Measurements from ENCODE around the gene ZNF878.

ZNF878 gene

GRCh38 chr19:12035220-12036172 lies 17.3 kb downstream of the ZNF878 start, which contains the start of gene ZNF433:
Gene ZNF433, minus strand, starts transcription at chr19:12035679. Its CDS starts 140 bp downstream, at chr19:12035539.
- Histone ChIP-seq H3K36me3 (ENCODE audit: control insufficient read depth in 2 of 2, insufficient read depth in 2 of 2, low read length in 2 of 2) (no peaks in the 10 kb centered on the region), H3K4me1 (ENCODE audit: control insufficient read depth in 2 of 2, insufficient read depth in 2 of 2, low read length in 2 of 2) (peaks cover 5 to 8% of the 10 kb centered on the region in 2 donors)

GRCh38 chr19:12034620-12035019 lies 18.1 kb downstream of the ZNF878 start:
- Histone ChIP-seq H3K36me3 (ENCODE audit: control insufficient read depth in 2 of 2, insufficient read depth in 2 of 2, low read length in 2 of 2) (no peaks in the 10 kb centered on the region), H3K9ac (ENCODE audit: low read depth in 1 of 2, low read length in 2 of 2) (peak overlapping the region in 1 of 2 donors; percentile 94), H3K27ac (ENCODE audit: low read depth in 2 of 2, low read length in 2 of 2) (no peak overlapping the region), H3K9me3 (ENCODE audit: control insufficient read depth in 2 of 2, low read length in 2 of 2) (peaks cover 0 to under 1% of the 10 kb centered on the region in 2 donors), H3K27me3 (ENCODE audit: control insufficient read depth in 2 of 2, insufficient read depth in 2 of 2, low read length in 2 of 2) (no peaks in the 10 kb centered on the region), H3K4me1 (ENCODE audit: control insufficient read depth in 2 of 2, insufficient read depth in 2 of 2, low read length in 2 of 2) (peaks cover 5 to 8% of the 10 kb centered on the region in 2 donors), H3K4me3 (ENCODE audit: low read length in 2 of 2) (peak overlapping the region; percentile 81 to 96)

More at GRCh38 chr19:12035220-12036172, 17.3 kb downstream of the ZNF878 start, which contains the start of gene ZNF433:
- Histone ChIP-seq H3K27ac (ENCODE audit: low read depth in 2 of 2, low read length in 2 of 2) (peak within 1 kb of the TSS; percentile 67 to 80), H3K4me3 (ENCODE audit: low read length in 2 of 2) (peak within 1 kb of the TSS; percentile 81 to 96), H3K27me3 (ENCODE audit: control insufficient read depth in 2 of 2, insufficient read depth in 2 of 2, low read length in 2 of 2) (no peaks in the 10 kb centered on the region), H3K9me3 (ENCODE audit: control insufficient read depth in 2 of 2, low read length in 2 of 2) (no peaks in the 10 kb centered on the region), H3K9ac (ENCODE audit: low read depth in 1 of 2, low read length in 2 of 2) (peak within 1 kb of the TSS; percentile 81 to 94)

GRCh38 chr19:12034198-12034597 lies 18.6 kb downstream of the ZNF878 start:
- Histone ChIP-seq H3K4me3 (ENCODE audit: low read length in 2 of 2) (peak overlapping the region; percentile 81 to 96), H3K9ac (ENCODE audit: low read depth in 1 of 2, low read length in 2 of 2) (no peak overlapping the region), H3K27ac (ENCODE audit: low read depth in 2 of 2, low read length in 2 of 2) (no peak overlapping the region), H3K4me1 (ENCODE audit: control insufficient read depth in 2 of 2, insufficient read depth in 2 of 2, low read length in 2 of 2) (peaks cover 5 to 8% of the 10 kb centered on the region in 2 donors), H3K36me3 (ENCODE audit: control insufficient read depth in 2 of 2, insufficient read depth in 2 of 2, low read length in 2 of 2) (no peaks in the 10 kb centered on the region), H3K9me3 (ENCODE audit: control insufficient read depth in 2 of 2, low read length in 2 of 2) (peaks cover 0 to 3% of the 10 kb centered on the region in 2 donors), H3K27me3 (ENCODE audit: control insufficient read depth in 2 of 2, insufficient read depth in 2 of 2, low read length in 2 of 2) (no peaks in the 10 kb centered on the region)

- no peak overlapping the region for H3K4me3 ChIP-seq (ENCODE audit: low read length in 2 of 2)
- H3K9me3 ChIP-seq (ENCODE audit: control insufficient read depth in 2 of 2, low read length in 2 of 2) = peaks cover 42 to 45% of the 10 kb centered on the region in 2 donors
Observed at GRCh38 chr19:12015753-12016116, 37.0 kb downstream of the ZNF878 start.

GRCh38 chr19:12015015-12015752 lies 37.6 kb downstream of the ZNF878 start:
- H3K27ac ChIP-seq (ENCODE audit: low read depth in 2 of 2, low read length in 2 of 2) = no peak overlapping the region
- H3K36me3 ChIP-seq (ENCODE audit: control insufficient read depth in 2 of 2, insufficient read depth in 2 of 2, low read length in 2 of 2) = peaks cover 27 to 45% of the 10 kb centered on the region in 2 donors
- H3K4me1 ChIP-seq (ENCODE audit: control insufficient read depth in 2 of 2, insufficient read depth in 2 of 2, low read length in 2 of 2) = no peaks in the 10 kb centered on the region
- H3K9ac ChIP-seq (ENCODE audit: low read depth in 1 of 2, low read length in 2 of 2) = no peak overlapping the region
- peak overlapping the region; percentile 28 to 38 for H3K4me3 ChIP-seq (ENCODE audit: low read length in 2 of 2)
- peaks cover 42 to 45% of the 10 kb centered on the region in 2 donors for H3K9me3 ChIP-seq (ENCODE audit: control insufficient read depth in 2 of 2, low read length in 2 of 2)
- no peaks in the 10 kb centered on the region for H3K27me3 ChIP-seq (ENCODE audit: control insufficient read depth in 2 of 2, insufficient read depth in 2 of 2, low read length in 2 of 2)

More at GRCh38 chr19:12015753-12016116, 37.0 kb downstream of the ZNF878 start:
- Histone ChIP-seq H3K4me1 (ENCODE audit: control insufficient read depth in 2 of 2, insufficient read depth in 2 of 2, low read length in 2 of 2) (no peaks in the 10 kb centered on the region), H3K36me3 (ENCODE audit: control insufficient read depth in 2 of 2, insufficient read depth in 2 of 2, low read length in 2 of 2) (peaks cover 27 to 45% of the 10 kb centered on the region in 2 donors), H3K27ac (ENCODE audit: low read depth in 2 of 2, low read length in 2 of 2) (no peak overlapping the region), H3K27me3 (ENCODE audit: control insufficient read depth in 2 of 2, insufficient read depth in 2 of 2, low read length in 2 of 2) (no peaks in the 10 kb centered on the region), H3K9ac (ENCODE audit: low read depth in 1 of 2, low read length in 2 of 2) (no peak overlapping the region)

- H3K4me3 ChIP-seq (ENCODE audit: low read length in 2 of 2) = no peak overlapping the region
Observed at GRCh38 chr19:12000152-12000981, 52.4 kb downstream of the ZNF878 start.

GRCh38 chr19:11995174-11995573 lies 57.6 kb downstream of the ZNF878 start:
- Histone ChIP-seq H3K9ac (ENCODE audit: low read depth in 1 of 2, low read length in 2 of 2) (no peak overlapping the region), H3K4me3 (ENCODE audit: low read length in 2 of 2) (no peak overlapping the region), H3K27me3 (ENCODE audit: control insufficient read depth in 2 of 2, insufficient read depth in 2 of 2, low read length in 2 of 2) (no peaks in the 10 kb centered on the region), H3K27ac (ENCODE audit: low read depth in 2 of 2, low read length in 2 of 2) (no peak overlapping the region), H3K9me3 (ENCODE audit: control insufficient read depth in 2 of 2, low read length in 2 of 2) (no peaks in the 10 kb centered on the region), H3K4me1 (ENCODE audit: control insufficient read depth in 2 of 2, insufficient read depth in 2 of 2, low read length in 2 of 2) (no peaks in the 10 kb centered on the region), H3K36me3 (ENCODE audit: control insufficient read depth in 2 of 2, insufficient read depth in 2 of 2, low read length in 2 of 2) (no peaks in the 10 kb centered on the region)

More at GRCh38 chr19:12000152-12000981, 52.4 kb downstream of the ZNF878 start:
- no peaks in the 10 kb centered on the region for H3K4me1 ChIP-seq (ENCODE audit: control insufficient read depth in 2 of 2, insufficient read depth in 2 of 2, low read length in 2 of 2)
- no peaks in the 10 kb centered on the region for H3K27me3 ChIP-seq (ENCODE audit: control insufficient read depth in 2 of 2, insufficient read depth in 2 of 2, low read length in 2 of 2)
- no peaks in the 10 kb centered on the region for H3K36me3 ChIP-seq (ENCODE audit: control insufficient read depth in 2 of 2, insufficient read depth in 2 of 2, low read length in 2 of 2)
- no peak overlapping the region for H3K27ac ChIP-seq (ENCODE audit: low read depth in 2 of 2, low read length in 2 of 2)
- H3K9me3 ChIP-seq (ENCODE audit: control insufficient read depth in 2 of 2, low read length in 2 of 2) = no peaks in the 10 kb centered on the region
- H3K9ac ChIP-seq (ENCODE audit: low read depth in 1 of 2, low read length in 2 of 2) = no peak overlapping the region
